Adrenal gland (tissue), 5 donors: Measurements from ENCODE around the gene PHKA2.

Experiments used
- CTCF ChIP-seq, 6 experiments: fragments of 450-650 bp in 4 of 6; fragments of 200-600 bp in 2 of 6; sonication (generic) in 1 of 6; IDR thresholded peaks; 1 replicate in 5 of 6; 2 replicates in 1 of 6; pipeline versions ENCODE4 v1.5.1 to v1.8.0; 2016 to 2021; ENCODE audit warnings: antibody characterized with exemption in 6 of 6, mild to moderate bottlenecking in 2 of 6, moderate library complexity in 1 of 6
- POLR2A ChIP-seq, 2 donors: fragments of 450-650 bp; IDR thresholded peaks; one replicate each; pipeline ENCODE4 v1.6.1; 2017; ENCODE audit warnings: antibody characterized with exemption in 2 of 2, mild to moderate bottlenecking in 2 of 2, moderate library complexity in 1 of 2
- donor health status: DM: no; HTN: no; CAD: no.

GRCh38 chrX:18924507-18925088, 59.3 kb downstream of the PHKA2 start:
- TF ChIP-seq POLR2A (IDR thresholded peaks at IDR 0.05): no peak
- TF ChIP-seq CTCF (IDR thresholded peaks at IDR 0.05): no peak
